ENCODE data around the gene EXOC2.

DNA sequence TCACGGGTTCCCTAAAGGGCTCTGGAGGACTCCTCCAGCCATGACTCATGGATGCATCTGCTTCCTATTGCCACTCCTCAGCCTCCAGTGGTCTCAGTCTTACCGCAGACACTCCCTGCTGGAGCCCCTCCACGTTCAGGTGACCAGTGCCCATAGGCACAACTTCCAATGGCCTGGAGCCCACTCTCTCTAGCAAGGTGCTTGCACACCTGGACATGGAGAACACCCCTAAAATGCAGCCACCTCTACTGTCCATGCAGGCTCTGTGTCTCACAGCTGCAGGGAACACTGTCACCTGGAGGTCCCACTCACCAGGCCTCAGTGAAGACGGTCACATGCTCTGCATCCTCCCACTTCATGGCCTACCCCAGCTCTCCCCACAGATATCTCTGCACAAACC lies 72.0 kb downstream of the EXOC2 start:
- TF ChIP-seq, protein P1, sequence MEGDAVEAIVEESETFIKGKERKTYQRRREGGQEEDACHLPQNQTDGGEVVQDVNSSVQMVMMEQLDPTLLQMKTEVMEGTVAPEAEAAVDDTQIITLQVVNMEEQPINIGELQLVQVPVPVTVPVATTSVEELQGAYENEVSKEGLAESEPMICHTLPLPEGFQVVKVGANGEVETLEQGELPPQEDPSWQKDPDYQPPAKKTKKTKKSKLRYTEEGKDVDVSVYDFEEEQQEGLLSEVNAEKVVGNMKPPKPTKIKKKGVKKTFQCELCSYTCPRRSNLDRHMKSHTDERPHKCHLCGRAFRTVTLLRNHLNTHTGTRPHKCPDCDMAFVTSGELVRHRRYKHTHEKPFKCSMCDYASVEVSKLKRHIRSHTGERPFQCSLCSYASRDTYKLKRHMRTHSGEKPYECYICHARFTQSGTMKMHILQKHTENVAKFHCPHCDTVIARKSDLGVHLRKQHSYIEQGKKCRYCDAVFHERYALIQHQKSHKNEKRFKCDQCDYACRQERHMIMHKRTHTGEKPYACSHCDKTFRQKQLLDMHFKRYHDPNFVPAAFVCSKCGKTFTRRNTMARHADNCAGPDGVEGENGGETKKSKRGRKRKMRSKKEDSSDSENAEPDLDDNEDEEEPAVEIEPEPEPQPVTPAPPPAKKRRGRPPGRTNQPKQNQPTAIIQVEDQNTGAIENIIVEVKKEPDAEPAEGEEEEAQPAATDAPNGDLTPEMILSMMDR (IDR thresholded peaks at IDR 0.05; ENCODE audit: low read depth, low read length, poor library complexity, severe bottlenecking), result no peak
- TF ChIP-seq EZH2phosphoT487 (IDR thresholded peaks at IDR 0.05; ENCODE audit: borderline replicate concordance, low read length), result no peak

All from DOHH2 (cell line).